K562 (cell line): ENCODE results near the gene SLC6A8. TPM values are rescaled to one million over a fixed set of nuclear protein-coding genes. Genes with fewer than 3 reads are reported as not detected.
A peak's percentile ranks its signal among the peaks of the same experiment; 100 is the strongest.

Experiments
- ATAC-seq: fragments of 200-7000 bp; cut with Tn5 transposase; 3 replicates; pipeline ENCODE4 v1.9.1; 2020; ENCODE audit warnings: moderate library complexity
- BruUV-seq: library from RNA; stranded (reverse); fragments of 400-500 nt; replicated peaks from 2 replicates; lab custom pipeline; 2021; lab: Mats Ljungman, UMichigan
- CTCF ChIA-PET: fragments of 300-600 bp; formaldehyde crosslinking; extraction: SDS; loops from one replicate; lab custom pipeline; 2021; ENCODE audit warnings: low intra/inter-chr PET ratio; lab: Yijun Ruan, JAX
- POLR2A ChIA-PET: fragments of 300-600, 350-650 bp; sonication (Branson Sonifier 250); formaldehyde crosslinking; extraction: SDS; loops from one replicate; lab custom pipeline; 2021; ENCODE audit warnings: antibody characterized with exemption, inconsistent platforms; lab: Yijun Ruan, JAX
- DNase-seq, 4 experiments: peaks; one replicate each; pipeline versions ENCODE4 v3.0.0 to v3.0.0-alpha.2; 2011 to 2018; ENCODE audit warnings: low spot score in 3 of 4, mixed read lengths in 3 of 4; ENCODE audit errors: extremely low read depth in 1 of 4
- FAIRE-seq: peaks from 2 replicates; lab custom pipeline; 2011; peaks lifted over from hg19 to GRCh38; lab: Jason Lieb, UNC
- H2AFZ ChIP-seq: 2 replicates; pipeline ENCODE4 v1.6.0; 2011; ENCODE audit warnings: low read depth, low read length, control low read depth, inconsistent platforms
- H3K27ac ChIP-seq: fragments of 200-600 bp; 3 replicates; pipeline ENCODE4 v1.8.0; 2011; ENCODE audit warnings: low read depth, mild to moderate bottlenecking, control low read depth, inconsistent platforms, low read length, moderate library complexity, mixed read lengths; ENCODE audit errors: extremely low read depth
- H3K27me3 ChIP-seq, 2 experiments: fragments of 300-600 bp in 1 of 2; 2 replicates in 1 of 2; 3 replicates in 1 of 2; pipeline versions ENCODE4 v1.6.0 to v1.8.0; 2011; ENCODE audit warnings: inconsistent platforms in 2 of 2, low read length in 2 of 2, mild to moderate bottlenecking in 1 of 2, mixed read lengths in 1 of 2, moderate library complexity in 1 of 2; ENCODE audit not compliant: control insufficient read depth in 2 of 2, insufficient read depth in 2 of 2
- H3K36me3 ChIP-seq: fragments of 300-600 bp; 3 replicates; pipeline ENCODE4 v1.8.0; 2011; ENCODE audit warnings: mild to moderate bottlenecking, low read length, inconsistent platforms; ENCODE audit not compliant: control insufficient read depth, insufficient read depth
- H3K4me1 ChIP-seq, 2 experiments: fragments of 200-600 bp in 1 of 2; replicated peaks in 1 of 2; 2 replicates in 1 of 2; 3 replicates in 1 of 2; pipeline versions ENCODE4 v1.5.1 to v1.8.0; 2011; ENCODE audit warnings: inconsistent platforms in 2 of 2, low read length in 2 of 2, mild to moderate bottlenecking in 1 of 2, mixed read lengths in 1 of 2, moderate library complexity in 1 of 2; ENCODE audit not compliant: control insufficient read depth in 2 of 2, insufficient read depth in 2 of 2
- H3K4me2 ChIP-seq: 2 replicates; pipeline ENCODE4 v1.6.1; 2011; ENCODE audit warnings: low read length, control low read depth, inconsistent platforms, mixed read lengths; ENCODE audit not compliant: insufficient read depth
- H3K4me3 ChIP-seq: fragments of 200-600 bp; sonication (generic), shearing (Covaris generic); 2 replicates; pipeline ENCODE4 v1.5.1; 2016; ENCODE audit warnings: control low read depth, inconsistent platforms
- H3K79me2 ChIP-seq: fragments of 200-600 bp; 3 replicates; pipeline ENCODE4 v1.8.0; 2011; ENCODE audit warnings: low read length, inconsistent platforms; ENCODE audit not compliant: control insufficient read depth, insufficient read depth
- H3K9ac ChIP-seq, 2 experiments: 2 replicates each; pipeline versions ENCODE4 v1.6.0 to v1.6.1; 2011; ENCODE audit warnings: low read depth in 2 of 2, low read length in 2 of 2, control low read depth in 1 of 2, inconsistent platforms in 1 of 2, mild to moderate bottlenecking in 1 of 2, mixed read lengths in 1 of 2; ENCODE audit not compliant: insufficient read depth in 1 of 2
- H3K9me1 ChIP-seq: one replicate; pipeline ENCODE4 v1.6.0; 2011; ENCODE audit warnings: inconsistent platforms, mild to moderate bottlenecking, low read length, moderate library complexity; ENCODE audit not compliant: control insufficient read depth, insufficient read depth
- H3K9me3 ChIP-seq: replicated peaks from 2 replicates; pipeline ENCODE4 v1.5.1; 2011; ENCODE audit warnings: low read depth, low read length, inconsistent platforms; ENCODE audit not compliant: control insufficient read depth, insufficient read depth
- H4K20me1 ChIP-seq: replicated peaks from 2 replicates; pipeline ENCODE4 v1.6.1; 2011; ENCODE audit warnings: low read length, inconsistent platforms, mixed read lengths; ENCODE audit not compliant: control insufficient read depth, insufficient read depth
- FUS ChIP-seq: fragments of 200-400 bp; formaldehyde crosslinking; optimal IDR thresholded peaks from 2 replicates; pipeline ENCODE3; 2017; ENCODE audit warnings: low read depth, low read length
- LCOR ChIP-seq: sonication (generic); formaldehyde crosslinking; IDR thresholded peaks from 2 replicates; pipeline ENCODE4 v1.8.0; 2022; ENCODE audit warnings: mild to moderate bottlenecking, missing genetic modification reagents
- NR1H2 ChIP-seq: sonication (generic); formaldehyde crosslinking; IDR thresholded peaks from 2 replicates; pipeline ENCODE4 v1.4.0; 2020; ENCODE audit warnings: mild to moderate bottlenecking, missing genetic modification reagents
- PHB ChIP-seq: fragments of 250-450 bp; sonication (Bioruptor Pico); IDR thresholded peaks from 2 replicates; pipeline ENCODE4 v1.5.0; 2021
- RFX5 ChIP-seq: IDR thresholded peaks from 2 replicates; pipeline ENCODE4 v1.6.1; 2011; ENCODE audit warnings: low read depth, mild to moderate bottlenecking, improper control_type of control experiment, low read length
- SIN3A ChIP-seq, 2 experiments: fragments of 150-350 bp in 1 of 2; IDR thresholded peaks; 2 replicates each; pipeline ENCODE4 v1.6.1; 2011 to 2016; ENCODE audit warnings: borderline replicate concordance in 2 of 2, low read depth in 2 of 2, low read length in 2 of 2, mild to moderate bottlenecking in 2 of 2, moderate library complexity in 2 of 2; ENCODE audit not compliant: control insufficient read depth in 1 of 2
- SMARCE1 ChIP-seq: fragments of 450-650 bp; IDR thresholded peaks from 2 replicates; pipeline ENCODE4 v1.7.1; 2016; ENCODE audit warnings: mild to moderate bottlenecking
- SRSF3 ChIP-seq: fragments of 200-400 bp; formaldehyde crosslinking; IDR thresholded peaks from 2 replicates; pipeline ENCODE4 v1.6.1; 2016; ENCODE audit warnings: mild to moderate bottlenecking, low read length, moderate library complexity; ENCODE audit not compliant: insufficient read depth
- ZBTB26 ChIP-seq: fragments of 450-650 bp; formaldehyde crosslinking; IDR thresholded peaks from 2 replicates; pipeline ENCODE4 v1.4.0; 2022; ENCODE audit warnings: missing genetic modification characterization
- ZBTB8A ChIP-seq: fragments of 450-650 bp; IDR thresholded peaks from 2 replicates; pipeline ENCODE4 v1.6.1; 2018; ENCODE audit warnings: mild to moderate bottlenecking, moderate library complexity; ENCODE audit not compliant: partially characterized antibody
- WGBS: fragments of 100-300 bp; shearing (Covaris generic); methylation state at CpG from one replicate; pipeline ENCODE4 v1.1.6; 2016; ENCODE audit warnings: low coverage, mixed read lengths; ENCODE audit not compliant: insufficient coverage; ENCODE audit errors: missing lambda C conversion rate; 5-methylcytosine and 5-hydroxymethylcytosine counted together
- in situ Hi-C: fragments of 300-500 bp; cut with MboI; formaldehyde crosslinking; loops from 4 replicates; pipeline ENCODE4 v1.15.0; 2018; ENCODE audit warnings: inconsistent platforms, mixed read lengths
- intact Hi-C: fragments of 100-400 bp; cut with micrococcal nuclease; formaldehyde crosslinking; loops from 2 replicates; pipeline ENCODE4 v1.14.2; 2022
- polyA plus RNA-seq, 8 experiments: library from polyadenylated mRNA; depleted of rRNA in 4 of 8; stranded (reverse) in 5 of 8; unstranded in 3 of 8; fragments of >200 nt; fragmentation: Nextera tagmentation in 2 of 8; fragmentation: Illumina TruSeq in 1 of 8; extraction: Ambion mirVana in 2 of 8; extraction: Trizol in 1 of 8; gene quantifications; 2 replicates each; pipeline versions ENCODE4 v1.2.1 to v1.2.3, GENCODE V29; 2011 to 2014; ENCODE audit warnings: inconsistent platforms in 1 of 8, missing spikeins in 1 of 8
- total RNA-seq, 7 experiments: library from RNA; depleted of rRNA in 6 of 7; stranded (reverse); fragments of >200 nt in 6 of 7; fragmentation: Illumina TruSeq in 2 of 7; extraction: Trizol in 2 of 7; gene quantifications; 2 replicates each; pipeline versions ENCODE4 v1.2.1 to v1.2.3, GENCODE V29; 2011 to 2021; ENCODE audit warnings: low replicate concordance in 1 of 7
- TF ChIP-seq, protein P1 (sequence below): fragments of 450-650 bp; IDR thresholded peaks from 2 replicates; pipeline ENCODE4 v1.6.1; 2016; ENCODE audit warnings: mild to moderate bottlenecking

Gene SLC6A8
- total and polyA plus RNA-seq, 9 of the 15 experiments (the other 6 are each of a cell fraction or from before 2014, with no cell fraction given): 0.68 to 144 (median 34.3) TPM

DNA sequence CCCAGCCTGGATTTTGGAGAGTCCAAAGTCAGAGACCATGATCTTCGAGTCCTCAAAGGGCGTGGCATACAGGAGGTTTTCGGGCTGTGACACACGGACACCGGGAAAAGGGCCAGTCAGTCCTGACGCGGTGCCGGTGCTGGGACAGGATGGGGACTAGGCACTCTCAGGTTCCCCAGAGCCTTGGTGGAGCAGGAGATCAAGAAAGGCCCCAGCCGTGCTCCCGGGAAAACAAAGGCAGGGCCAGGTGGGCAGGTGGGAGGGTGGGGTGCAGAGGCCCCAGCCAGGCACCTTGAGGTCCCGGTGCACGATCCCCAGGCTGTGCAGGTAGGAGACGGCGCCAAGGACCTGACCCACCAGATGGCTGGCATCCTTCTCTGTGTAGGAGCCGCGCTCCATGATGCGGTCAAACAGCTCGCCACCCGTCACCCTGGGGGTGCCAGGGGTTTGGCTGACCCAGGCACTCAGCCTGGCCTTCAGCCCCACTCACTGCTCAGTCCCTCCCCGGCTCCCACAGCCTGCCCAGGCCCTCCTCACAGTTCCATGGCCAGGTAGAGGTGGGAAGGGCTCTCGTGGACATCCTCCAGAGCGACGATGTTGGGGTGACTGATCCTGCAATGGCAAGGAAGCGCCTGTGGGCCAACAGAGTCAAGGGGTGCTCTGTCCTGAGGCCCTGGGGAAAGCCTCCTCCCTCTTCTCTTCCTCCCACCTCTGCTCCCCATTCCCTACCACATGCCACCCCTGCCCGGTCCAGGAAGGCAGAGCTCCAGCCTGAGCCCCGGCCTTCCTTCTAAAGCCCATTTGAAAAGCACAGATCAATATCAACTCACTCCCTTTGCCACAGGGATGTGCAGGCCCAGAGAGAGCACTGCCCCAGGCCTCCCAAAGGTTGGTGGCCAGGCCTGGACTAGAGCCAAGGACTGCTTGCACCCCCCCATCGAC is 15.9 kb upstream of the SLC6A8 start:
- Histone ChIP-seq H3K9me3 (no peaks in the 10 kb centered on the region), H2AFZ (no peak overlapping the region), H3K27ac (no peak overlapping the region), H3K9ac (no peak overlapping the region; a peak in 1 of 4 replicates), H3K4me1 (peaks cover 28 to 60% of the 10 kb centered on the region in 2 experiments), H3K4me3 (no peak overlapping the region), H3K79me2 (no peaks in the 10 kb centered on the region; the same call in 2 of the 3 replicates), H3K4me2 (peak overlapping the region; percentile 69; the same call in 1 of the 2 replicates), H4K20me1 (no peaks in the 10 kb centered on the region), H3K27me3 (0 out of 5 replicates have a peak, but pooled peaks cover 0 to 5% of the 10 kb centered on the region in 2 experiments), H3K9me1 (peaks cover 4% of the 10 kb centered on the region), H3K36me3 (no peaks in the 10 kb centered on the region)
- ChIA-PET CTCF (no interaction called here), POLR2A (no interaction called here)
- in situ Hi-C loops (no loop called here), intact Hi-C loops (no loop called here)
- 80% methylated on average over 10 of the region's 27 CpGs for WGBS
- FAIRE-seq (no peak), DNase-seq (no peak), ATAC-seq (no peak)
- no TSS peak for BruUV-seq
- no peak for TF ChIP-seq SRSF3
- no peak for TF ChIP-seq ZBTB26 (CRISPR knock-in tag)
- TF ChIP-seq, protein P1, sequence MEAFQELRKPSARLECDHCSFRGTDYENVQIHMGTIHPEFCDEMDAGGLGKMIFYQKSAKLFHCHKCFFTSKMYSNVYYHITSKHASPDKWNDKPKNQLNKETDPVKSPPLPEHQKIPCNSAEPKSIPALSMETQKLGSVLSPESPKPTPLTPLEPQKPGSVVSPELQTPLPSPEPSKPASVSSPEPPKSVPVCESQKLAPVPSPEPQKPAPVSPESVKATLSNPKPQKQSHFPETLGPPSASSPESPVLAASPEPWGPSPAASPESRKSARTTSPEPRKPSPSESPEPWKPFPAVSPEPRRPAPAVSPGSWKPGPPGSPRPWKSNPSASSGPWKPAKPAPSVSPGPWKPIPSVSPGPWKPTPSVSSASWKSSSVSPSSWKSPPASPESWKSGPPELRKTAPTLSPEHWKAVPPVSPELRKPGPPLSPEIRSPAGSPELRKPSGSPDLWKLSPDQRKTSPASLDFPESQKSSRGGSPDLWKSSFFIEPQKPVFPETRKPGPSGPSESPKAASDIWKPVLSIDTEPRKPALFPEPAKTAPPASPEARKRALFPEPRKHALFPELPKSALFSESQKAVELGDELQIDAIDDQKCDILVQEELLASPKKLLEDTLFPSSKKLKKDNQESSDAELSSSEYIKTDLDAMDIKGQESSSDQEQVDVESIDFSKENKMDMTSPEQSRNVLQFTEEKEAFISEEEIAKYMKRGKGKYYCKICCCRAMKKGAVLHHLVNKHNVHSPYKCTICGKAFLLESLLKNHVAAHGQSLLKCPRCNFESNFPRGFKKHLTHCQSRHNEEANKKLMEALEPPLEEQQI: no peak
- TF ChIP-seq PHB (CRISPR knock-in tag): no peak
- no peak for TF ChIP-seq SIN3A (IDR thresholded peaks at IDR 0.05; ENCODE audit: borderline replicate concordance in 2 of 2, control insufficient read depth in 1 of 2, low read depth in 2 of 2, low read length in 2 of 2)
- TF ChIP-seq RFX5: no peak
- no peak for TF ChIP-seq NR1H2
- no peak for TF ChIP-seq ZBTB8A
- no peak for TF ChIP-seq SMARCE1
- TF ChIP-seq FUS: no peak
- TF ChIP-seq LCOR (CRISPR knock-in tag): no peak
